Panc1 (cell line): Measurements from ENCODE around the gene ZC3H12C.

Experiments used
- CTCF ChIP-seq: fragments of 450-650 bp; IDR thresholded peaks from 2 replicates; pipeline ENCODE4 v1.5.1; 2017; ENCODE audit warnings: mild to moderate bottlenecking
- POLR2AphosphoS5 ChIP-seq: IDR thresholded peaks from 2 replicates; pipeline ENCODE4 v1.6.1; 2012; ENCODE audit warnings: mild to moderate bottlenecking, low read depth, low read length, moderate library complexity
- SIN3A ChIP-seq: IDR thresholded peaks from 2 replicates; pipeline ENCODE4 v1.6.1; 2012; ENCODE audit warnings: low read depth, mild to moderate bottlenecking, low read length, moderate library complexity, borderline replicate concordance; ENCODE audit not compliant: insufficient read depth
- TCF7L2 ChIP-seq: IDR thresholded peaks from 2 replicates; pipeline ENCODE4 v1.6.1; 2011; ENCODE audit warnings: mild to moderate bottlenecking, low read depth, low read length, inconsistent platforms
- TF ChIP-seq, protein P1 (sequence below), 2 experiments: IDR thresholded peaks; 2 replicates each; pipeline ENCODE4 v1.6.1; 2011 to 2012; ENCODE audit warnings: low read depth in 2 of 2, control low read depth in 1 of 2, low read length in 1 of 2, mild to moderate bottlenecking in 1 of 2, moderate library complexity in 1 of 2; ENCODE audit not compliant: insufficient read depth in 1 of 2

GRCh38 chr11:110176366-110177085 lies 83.3 kb downstream of the ZC3H12C start:
- TF ChIP-seq CTCF (no peak), POLR2AphosphoS5 (no peak), SIN3A (no peak), TCF7L2 (no peak)
- TF ChIP-seq, protein P1, sequence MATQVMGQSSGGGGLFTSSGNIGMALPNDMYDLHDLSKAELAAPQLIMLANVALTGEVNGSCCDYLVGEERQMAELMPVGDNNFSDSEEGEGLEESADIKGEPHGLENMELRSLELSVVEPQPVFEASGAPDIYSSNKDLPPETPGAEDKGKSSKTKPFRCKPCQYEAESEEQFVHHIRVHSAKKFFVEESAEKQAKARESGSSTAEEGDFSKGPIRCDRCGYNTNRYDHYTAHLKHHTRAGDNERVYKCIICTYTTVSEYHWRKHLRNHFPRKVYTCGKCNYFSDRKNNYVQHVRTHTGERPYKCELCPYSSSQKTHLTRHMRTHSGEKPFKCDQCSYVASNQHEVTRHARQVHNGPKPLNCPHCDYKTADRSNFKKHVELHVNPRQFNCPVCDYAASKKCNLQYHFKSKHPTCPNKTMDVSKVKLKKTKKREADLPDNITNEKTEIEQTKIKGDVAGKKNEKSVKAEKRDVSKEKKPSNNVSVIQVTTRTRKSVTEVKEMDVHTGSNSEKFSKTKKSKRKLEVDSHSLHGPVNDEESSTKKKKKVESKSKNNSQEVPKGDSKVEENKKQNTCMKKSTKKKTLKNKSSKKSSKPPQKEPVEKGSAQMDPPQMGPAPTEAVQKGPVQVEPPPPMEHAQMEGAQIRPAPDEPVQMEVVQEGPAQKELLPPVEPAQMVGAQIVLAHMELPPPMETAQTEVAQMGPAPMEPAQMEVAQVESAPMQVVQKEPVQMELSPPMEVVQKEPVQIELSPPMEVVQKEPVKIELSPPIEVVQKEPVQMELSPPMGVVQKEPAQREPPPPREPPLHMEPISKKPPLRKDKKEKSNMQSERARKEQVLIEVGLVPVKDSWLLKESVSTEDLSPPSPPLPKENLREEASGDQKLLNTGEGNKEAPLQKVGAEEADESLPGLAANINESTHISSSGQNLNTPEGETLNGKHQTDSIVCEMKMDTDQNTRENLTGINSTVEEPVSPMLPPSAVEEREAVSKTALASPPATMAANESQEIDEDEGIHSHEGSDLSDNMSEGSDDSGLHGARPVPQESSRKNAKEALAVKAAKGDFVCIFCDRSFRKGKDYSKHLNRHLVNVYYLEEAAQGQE (IDR thresholded peaks at IDR 0.05; ENCODE audit: insufficient read depth in 1 of 2, low read depth in 2 of 2, low read length in 1 of 2), result no peak
